Upper lobe of left lung (tissue), 4 donors: ENCODE results near the gene CHAD.

Source experiments
- EP300 ChIP-seq, 4 donors: sonication (generic); formaldehyde crosslinking; IDR thresholded peaks; one replicate each; pipeline ENCODE4 v1.5.1; 2017; ENCODE audit warnings: antibody characterized with exemption in 4 of 4, control low read depth in 2 of 4
- POLR2A ChIP-seq, 4 donors: fragments of 450-650 bp; IDR thresholded peaks; one replicate each; pipeline ENCODE4 v1.5.1; 2016 to 2017; ENCODE audit warnings: antibody characterized with exemption in 4 of 4, mild to moderate bottlenecking in 2 of 4
- POLR2AphosphoS5 ChIP-seq, 2 donors: sonication (generic); formaldehyde crosslinking; IDR thresholded peaks; one replicate each; pipeline ENCODE4 v1.5.1; 2017; ENCODE audit warnings: antibody characterized with exemption in 2 of 2
- TF ChIP-seq, protein P1 (sequence below), 6 experiments: fragments of 450-650 bp in 4 of 6; fragments of 200-600 bp in 2 of 6; sonication (generic) in 2 of 6; IDR thresholded peaks; one replicate each; pipeline ENCODE4 v1.5.1; 2016 to 2019; ENCODE audit warnings: antibody characterized with exemption in 6 of 6

DNA sequence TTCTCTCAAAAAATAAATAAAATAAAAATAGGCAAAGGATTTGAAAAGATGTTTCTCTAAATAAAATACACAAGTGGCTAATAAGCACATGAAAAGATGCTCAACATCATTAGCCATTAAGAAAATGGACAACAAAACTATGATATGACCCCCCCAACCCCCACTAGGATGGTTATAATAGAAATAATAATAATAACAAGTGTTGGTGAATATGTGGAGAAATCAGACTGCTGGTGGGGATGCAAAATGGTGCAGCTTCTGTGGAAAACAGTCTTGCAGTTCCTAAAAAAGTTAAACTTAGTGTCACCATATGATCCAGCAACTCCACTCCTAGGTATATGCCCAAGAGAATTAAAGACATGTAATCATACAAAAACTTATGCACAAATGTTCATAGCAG is 30.6 kb upstream of the CHAD start:
- TF ChIP-seq, protein P1, sequence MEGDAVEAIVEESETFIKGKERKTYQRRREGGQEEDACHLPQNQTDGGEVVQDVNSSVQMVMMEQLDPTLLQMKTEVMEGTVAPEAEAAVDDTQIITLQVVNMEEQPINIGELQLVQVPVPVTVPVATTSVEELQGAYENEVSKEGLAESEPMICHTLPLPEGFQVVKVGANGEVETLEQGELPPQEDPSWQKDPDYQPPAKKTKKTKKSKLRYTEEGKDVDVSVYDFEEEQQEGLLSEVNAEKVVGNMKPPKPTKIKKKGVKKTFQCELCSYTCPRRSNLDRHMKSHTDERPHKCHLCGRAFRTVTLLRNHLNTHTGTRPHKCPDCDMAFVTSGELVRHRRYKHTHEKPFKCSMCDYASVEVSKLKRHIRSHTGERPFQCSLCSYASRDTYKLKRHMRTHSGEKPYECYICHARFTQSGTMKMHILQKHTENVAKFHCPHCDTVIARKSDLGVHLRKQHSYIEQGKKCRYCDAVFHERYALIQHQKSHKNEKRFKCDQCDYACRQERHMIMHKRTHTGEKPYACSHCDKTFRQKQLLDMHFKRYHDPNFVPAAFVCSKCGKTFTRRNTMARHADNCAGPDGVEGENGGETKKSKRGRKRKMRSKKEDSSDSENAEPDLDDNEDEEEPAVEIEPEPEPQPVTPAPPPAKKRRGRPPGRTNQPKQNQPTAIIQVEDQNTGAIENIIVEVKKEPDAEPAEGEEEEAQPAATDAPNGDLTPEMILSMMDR (IDR thresholded peaks at IDR 0.05): no peak
- TF ChIP-seq EP300 (IDR thresholded peaks at IDR 0.05) (no peak), POLR2AphosphoS5 (IDR thresholded peaks at IDR 0.05) (no peak), POLR2A (IDR thresholded peaks at IDR 0.05) (no peak)
